Karpas-422 (cell line): Measurements from ENCODE around the gene TPRG1. TPM values are rescaled to one million over a fixed set of nuclear protein-coding genes. Genes with fewer than 3 reads are reported as not detected.

ENCODE experiments used
- DNase-seq: peaks from one replicate; pipeline ENCODE4 v3.0.0-alpha.2; 2015
- H2AFZ ChIP-seq: fragments of 200-600 bp; sonication (generic); 2 replicates; pipeline ENCODE4 v1.6.1; 2014; ENCODE audit warnings: antibody characterized with exemption, low read length, mixed read lengths
- H3K27ac ChIP-seq: fragments of 200-600 bp; sonication (generic); 2 replicates; pipeline ENCODE4 v1.5.1; 2014; ENCODE audit warnings: mild to moderate bottlenecking, low read length, moderate library complexity
- H3K27me3 ChIP-seq: fragments of 200-600 bp; sonication (generic); 2 replicates; pipeline ENCODE4 v1.6.1; 2014; ENCODE audit warnings: low read length, mixed read lengths
- H3K36me3 ChIP-seq: fragments of 200-600 bp; sonication (generic); 2 replicates; pipeline ENCODE4 v1.6.1; 2014; ENCODE audit warnings: low read length, mixed read lengths; ENCODE audit not compliant: insufficient read depth
- H3K4me1 ChIP-seq: fragments of 200-600 bp; sonication (generic); 2 replicates; pipeline ENCODE4 v1.6.1; 2014; ENCODE audit warnings: mild to moderate bottlenecking, low read length, mixed read lengths
- H3K4me2 ChIP-seq: fragments of 200-600 bp; sonication (generic); 2 replicates; pipeline ENCODE4 v1.6.1; 2014; ENCODE audit warnings: low read length, low read depth, mild to moderate bottlenecking; ENCODE audit not compliant: poor library complexity, severe bottlenecking
- H3K4me3 ChIP-seq: fragments of 200-600 bp; sonication (generic); 2 replicates; pipeline ENCODE4 v1.5.1; 2014; ENCODE audit warnings: mild to moderate bottlenecking, antibody characterized with exemption, low read length, mixed read lengths
- H3K79me2 ChIP-seq: fragments of 200-600 bp; sonication (generic); 2 replicates; pipeline ENCODE4 v1.6.1; 2014; ENCODE audit warnings: mild to moderate bottlenecking, low read length, mixed read lengths
- H3K9ac ChIP-seq: fragments of 200-600 bp; sonication (generic); 2 replicates; pipeline ENCODE4 v1.6.0; 2014; ENCODE audit warnings: low read length
- H3K9me2 ChIP-seq: fragments of 200-600 bp; sonication (generic), shearing (Covaris generic); replicated peaks from 2 replicates; pipeline ENCODE4 v1.6.0; 2014; ENCODE audit warnings: mild to moderate bottlenecking, low read length, moderate library complexity; ENCODE audit not compliant: insufficient read depth
- H3K9me3 ChIP-seq: fragments of 300-700, 200-600 bp; sonication (generic); 2 replicates; pipeline ENCODE4 v1.6.1; 2014; ENCODE audit warnings: low read length, mixed read lengths
- H4K20me1 ChIP-seq: fragments of 200-600 bp; sonication (generic); 2 replicates; pipeline ENCODE4 v1.6.1; 2014; ENCODE audit warnings: mild to moderate bottlenecking, antibody characterized with exemption, low read length, low read depth; ENCODE audit not compliant: insufficient read depth
- total RNA-seq: library from RNA; depleted of rRNA; stranded (reverse); fragments of >200 nt; shearing (Covaris generic); gene quantifications from 2 replicates; pipeline ENCODE4 v1.2.3, GENCODE V29; 2014; ENCODE audit warnings: low replicate concordance

Gene TPRG1
- total RNA-seq, 1 experiment from 2014 or later, result not detected

- no peaks in the 10 kb centered on the region for H3K36me3 ChIP-seq
Observed at GRCh38 chr3:189270248-189270832, 98.6 kb downstream of the TPRG1 start.

GRCh38 chr3:189272500-189273119, 100.8 kb downstream of the TPRG1 start:
- peak; percentile 47 for DNase-seq
- Histone ChIP-seq H3K9me3 (no peaks in the 10 kb centered on the region), H3K79me2 (no peaks in the 10 kb centered on the region), H3K9me2 (no peaks in the 10 kb centered on the region), H2AFZ (no peak overlapping the region), H3K4me1 (no peaks in the 10 kb centered on the region), H3K27ac (no peak overlapping the region), H3K27me3 (no peaks in the 10 kb centered on the region), H3K36me3 (no peaks in the 10 kb centered on the region), H3K9ac (no peak overlapping the region), H3K4me2 (no peak overlapping the region), H4K20me1 (no peaks in the 10 kb centered on the region), H3K4me3 (no peak overlapping the region)

More at GRCh38 chr3:189270248-189270832, 98.6 kb downstream of the TPRG1 start:
- no peaks in the 10 kb centered on the region for H3K4me1 ChIP-seq
- no peaks in the 10 kb centered on the region for H3K9me2 ChIP-seq
- no peak overlapping the region for H3K9ac ChIP-seq
- H4K20me1 ChIP-seq, result no peaks in the 10 kb centered on the region
- no peaks in the 10 kb centered on the region for H3K27me3 ChIP-seq
- DNase-seq, result peak; percentile 71
- no peaks in the 10 kb centered on the region for H3K9me3 ChIP-seq
- no peak overlapping the region for H2AFZ ChIP-seq
- H3K79me2 ChIP-seq, result no peaks in the 10 kb centered on the region
- H3K4me2 ChIP-seq, result no peak overlapping the region
- H3K4me3 ChIP-seq, result no peak overlapping the region
- H3K27ac ChIP-seq, result no peak overlapping the region

GRCh38 chr3:189273736-189274135, 102.0 kb downstream of the TPRG1 start:
- no peaks in the 10 kb centered on the region for H3K4me1 ChIP-seq
- no peaks in the 10 kb centered on the region for H3K9me2 ChIP-seq
- no peaks in the 10 kb centered on the region for H3K36me3 ChIP-seq
- no peak overlapping the region for H3K9ac ChIP-seq
- H3K4me3 ChIP-seq, result no peak overlapping the region
- no peak overlapping the region for H3K4me2 ChIP-seq
- no peak overlapping the region for H2AFZ ChIP-seq
- no peaks in the 10 kb centered on the region for H4K20me1 ChIP-seq
- H3K79me2 ChIP-seq, result no peaks in the 10 kb centered on the region
- no peaks in the 10 kb centered on the region for H3K9me3 ChIP-seq
- H3K27me3 ChIP-seq, result no peaks in the 10 kb centered on the region
- H3K27ac ChIP-seq, result no peak overlapping the region
- DNase-seq, result no peak

GRCh38 chr3:189275182-189275581, 103.4 kb downstream of the TPRG1 start:
- Histone ChIP-seq H3K79me2 (no peaks in the 10 kb centered on the region), H3K9ac (no peak overlapping the region), H3K4me3 (no peak overlapping the region), H2AFZ (no peak overlapping the region), H3K27ac (no peak overlapping the region), H3K27me3 (no peaks in the 10 kb centered on the region), H3K9me2 (no peaks in the 10 kb centered on the region), H3K36me3 (no peaks in the 10 kb centered on the region), H3K4me2 (no peak overlapping the region), H3K9me3 (no peaks in the 10 kb centered on the region), H3K4me1 (no peaks in the 10 kb centered on the region), H4K20me1 (no peaks in the 10 kb centered on the region)
- no peak for DNase-seq

GRCh38 chr3:189275852-189276251, 104.1 kb downstream of the TPRG1 start:
- Histone ChIP-seq H3K4me1 (no peaks in the 10 kb centered on the region), H3K9me3 (no peaks in the 10 kb centered on the region), H3K4me2 (no peak overlapping the region), H3K4me3 (no peak overlapping the region), H3K9ac (no peak overlapping the region), H3K36me3 (no peaks in the 10 kb centered on the region), H4K20me1 (no peaks in the 10 kb centered on the region), H3K9me2 (no peaks in the 10 kb centered on the region), H3K27me3 (no peaks in the 10 kb centered on the region), H3K27ac (no peak overlapping the region), H2AFZ (no peak overlapping the region), H3K79me2 (no peaks in the 10 kb centered on the region)
- DNase-seq, result peak; percentile 56

GRCh38 chr3:189276444-189277219, 104.9 kb downstream of the TPRG1 start:
- no peaks in the 10 kb centered on the region for H3K79me2 ChIP-seq
- H2AFZ ChIP-seq, result no peak overlapping the region
- no peak for DNase-seq

GRCh38 chr3:189277711-189278110, 105.9 kb downstream of the TPRG1 start:
- H3K27ac ChIP-seq, result no peak overlapping the region
- no peaks in the 10 kb centered on the region for H3K27me3 ChIP-seq
- H3K9me2 ChIP-seq, result no peaks in the 10 kb centered on the region
- H3K9me3 ChIP-seq, result no peaks in the 10 kb centered on the region
- no peak overlapping the region for H2AFZ ChIP-seq
- H3K79me2 ChIP-seq, result no peaks in the 10 kb centered on the region
- no peak overlapping the region for H3K4me2 ChIP-seq
- no peaks in the 10 kb centered on the region for H4K20me1 ChIP-seq
- H3K4me3 ChIP-seq, result no peak overlapping the region
- no peak overlapping the region for H3K9ac ChIP-seq
- no peak for DNase-seq
- H3K4me1 ChIP-seq, result no peaks in the 10 kb centered on the region
- no peaks in the 10 kb centered on the region for H3K36me3 ChIP-seq

More at GRCh38 chr3:189276444-189277219, 104.9 kb downstream of the TPRG1 start:
- Histone ChIP-seq H3K4me2 (no peak overlapping the region), H3K36me3 (no peaks in the 10 kb centered on the region), H3K4me3 (no peak overlapping the region), H3K9me2 (no peaks in the 10 kb centered on the region), H4K20me1 (no peaks in the 10 kb centered on the region), H3K4me1 (no peaks in the 10 kb centered on the region), H3K9me3 (no peaks in the 10 kb centered on the region), H3K27ac (no peak overlapping the region), H3K27me3 (no peaks in the 10 kb centered on the region), H3K9ac (no peak overlapping the region)

- no peaks in the 10 kb centered on the region for H3K9me3 ChIP-seq
- H3K79me2 ChIP-seq, result no peaks in the 10 kb centered on the region
- no peak overlapping the region for H3K4me3 ChIP-seq
- no peak for DNase-seq
- H3K4me2 ChIP-seq, result no peak overlapping the region
- no peak overlapping the region for H3K9ac ChIP-seq
- H2AFZ ChIP-seq, result no peak overlapping the region
- no peaks in the 10 kb centered on the region for H3K36me3 ChIP-seq
- H4K20me1 ChIP-seq, result no peaks in the 10 kb centered on the region
- no peaks in the 10 kb centered on the region for H3K9me2 ChIP-seq
- no peaks in the 10 kb centered on the region for H3K4me1 ChIP-seq
- H3K27ac ChIP-seq, result no peak overlapping the region
- H3K27me3 ChIP-seq, result no peaks in the 10 kb centered on the region
Observed at GRCh38 chr3:189278221-189278620, 106.5 kb downstream of the TPRG1 start.
